Endothelial cell of umbilical vein (primary cell): ENCODE results near the gene TAX1BP3. TPM values are rescaled to one million over a fixed set of nuclear protein-coding genes. Genes with fewer than 3 reads are reported as not detected.

ENCODE experiments used
- BruUV-seq: library from RNA; stranded (reverse); fragments of 400-500 nt; replicated peaks from 2 replicates; lab custom pipeline; 2021; lab: Mats Ljungman, UMichigan
- CTCF ChIA-PET: fragments of 300-600, 350-600 bp; sonication (Branson Sonifier 250); formaldehyde crosslinking; loops from one replicate; lab custom pipeline; 2021; ENCODE audit warnings: antibody characterized with exemption, inconsistent platforms; lab: Charles Lee
- POLR2A ChIA-PET: fragments of 300-600, 350-600 bp; sonication (Branson Sonifier 250); formaldehyde crosslinking; loops from one replicate; lab custom pipeline; 2021; ENCODE audit warnings: antibody characterized with exemption, inconsistent platforms; lab: Charles Lee
- DNase-seq: peaks from one replicate; pipeline ENCODE4 v3.0.0-alpha.2; 2011; ENCODE audit warnings: low read depth, low spot score
- FAIRE-seq: peaks from 2 replicates; lab custom pipeline; 2011; peaks lifted over from hg19 to GRCh38; lab: Jason Lieb, UNC
- H2AFZ ChIP-seq: 2 replicates; pipeline ENCODE4 v1.6.0; 2012; ENCODE audit warnings: low read depth, low read length, control low read depth, inconsistent platforms
- H3K27ac ChIP-seq: 2 replicates; pipeline ENCODE4 v1.5.1; 2011; ENCODE audit warnings: low read depth, mild to moderate bottlenecking, control low read depth, low read length, moderate library complexity; ENCODE audit not compliant: insufficient read depth
- H3K27me3 ChIP-seq, 2 experiments: 2 replicates each; pipeline versions ENCODE4 v1.6.0 to v1.6.1; 2011; ENCODE audit warnings: low read length in 2 of 2, mixed read lengths in 1 of 2; ENCODE audit not compliant: control insufficient read depth in 2 of 2, insufficient read depth in 2 of 2
- H3K36me3 ChIP-seq, 2 experiments: 2 replicates in 1 of 2; 3 replicates in 1 of 2; pipeline ENCODE4 v1.5.1; 2011; ENCODE audit warnings: low read length in 2 of 2, mild to moderate bottlenecking in 1 of 2, moderate library complexity in 1 of 2; ENCODE audit not compliant: control insufficient read depth in 2 of 2, insufficient read depth in 2 of 2; ENCODE audit errors: extremely low read depth in 1 of 2
- H3K4me1 ChIP-seq: 3 replicates; pipeline ENCODE4 v1.5.1; 2011; ENCODE audit warnings: mild to moderate bottlenecking, low read length; ENCODE audit not compliant: control insufficient read depth, insufficient read depth; ENCODE audit errors: extremely low read depth
- H3K4me2 ChIP-seq: 2 replicates; pipeline ENCODE4 v1.6.1; 2011; ENCODE audit warnings: low read length, control low read depth, mixed read lengths; ENCODE audit not compliant: insufficient read depth
- H3K4me3 ChIP-seq, 3 experiments: fragments of 200-600 bp in 1 of 3; sonication (generic), shearing (Covaris generic) in 1 of 3; replicated peaks in 1 of 3; 2 replicates each; pipeline ENCODE4 v1.5.1; 2011 to 2016; ENCODE audit warnings: control low read depth in 3 of 3, low read length in 3 of 3, mild to moderate bottlenecking in 2 of 3, inconsistent platforms in 1 of 3, low read depth in 1 of 3, moderate library complexity in 1 of 3; ENCODE audit not compliant: insufficient read depth in 1 of 3
- H3K79me2 ChIP-seq: 2 replicates; pipeline ENCODE4 v1.6.0; 2012; ENCODE audit warnings: low read length, inconsistent platforms; ENCODE audit not compliant: control insufficient read depth, insufficient read depth
- H3K9ac ChIP-seq: replicated peaks from 2 replicates; pipeline ENCODE3; 2011; ENCODE audit warnings: low read length, control low read depth; ENCODE audit not compliant: insufficient read depth; ENCODE audit errors: extremely low read depth
- H3K9me1 ChIP-seq: replicated peaks from 3 replicates; pipeline ENCODE4 v1.6.0; 2011; ENCODE audit warnings: mild to moderate bottlenecking, low read length; ENCODE audit not compliant: control insufficient read depth, insufficient read depth; ENCODE audit errors: extremely low read depth
- H3K9me3 ChIP-seq: replicated peaks from 2 replicates; pipeline ENCODE4 v1.5.1; 2012; ENCODE audit warnings: low read length, inconsistent platforms; ENCODE audit not compliant: control insufficient read depth, insufficient read depth
- H4K20me1 ChIP-seq: replicated peaks from 2 replicates; pipeline ENCODE3; 2011; ENCODE audit warnings: mild to moderate bottlenecking, low read length; ENCODE audit not compliant: control insufficient read depth, insufficient read depth; ENCODE audit errors: extremely low read depth
- EZH2 ChIP-seq: IDR thresholded peaks from 2 replicates; pipeline ENCODE4 v1.6.1; 2012; ENCODE audit warnings: borderline replicate concordance, low read depth, mild to moderate bottlenecking, moderate library complexity, low read length, inconsistent platforms; ENCODE audit not compliant: severe bottlenecking
- FOS ChIP-seq: IDR thresholded peaks from 2 replicates; pipeline ENCODE4 v1.6.1; 2011; ENCODE audit warnings: mild to moderate bottlenecking, low read length, moderate library complexity, borderline replicate concordance; ENCODE audit not compliant: insufficient read depth
- JUN ChIP-seq: IDR thresholded peaks from 2 replicates; pipeline ENCODE4 v1.6.1; 2011; ENCODE audit warnings: borderline replicate concordance, low read depth; ENCODE audit not compliant: insufficient read length, insufficient read depth
- MYC ChIP-seq: IDR thresholded peaks from one replicate; pipeline ENCODE4 v1.6.1; 2011; ENCODE audit warnings: mild to moderate bottlenecking, low read depth, low read length
- POLR2A ChIP-seq: IDR thresholded peaks from 2 replicates; pipeline ENCODE4 v1.6.1; 2012; ENCODE audit warnings: low read depth, mild to moderate bottlenecking, control low read depth, low read length
- POLR2AphosphoS5 ChIP-seq: IDR thresholded peaks from 2 replicates; pipeline ENCODE4 v1.6.1; 2012; ENCODE audit warnings: low read depth, mild to moderate bottlenecking, control low read depth, low read length, moderate library complexity; ENCODE audit not compliant: insufficient read depth
- dilution Hi-C: fragments of 300-500 bp; cut with MboI; formaldehyde crosslinking; loops from one replicate; pipeline ENCODE4 v1.15.0; 2019; ENCODE audit warnings: low sequenced_read_pairs; ENCODE audit not compliant: extremely low pct_ligation_motif_present
- intact Hi-C: fragments of 100-400 bp; cut with micrococcal nuclease; formaldehyde crosslinking; loops from one replicate; pipeline ENCODE4 v1.10.0; 2022
- polyA plus RNA-seq, 4 experiments: library from polyadenylated mRNA; depleted of rRNA in 3 of 4; stranded (reverse) in 3 of 4; unstranded in 1 of 4; fragments of >200 nt; gene quantifications; 2 replicates each; pipeline versions ENCODE4 v1.2.1 to v1.2.3, GENCODE V29; 2011 to 2012; ENCODE audit warnings: missing spikeins in 1 of 4
- total RNA-seq: library from RNA; stranded (reverse); gene quantifications from 2 replicates; pipeline ENCODE4 v1.2.3, GENCODE V29; 2021
- TF ChIP-seq, protein P1 (sequence below), 2 donors: IDR thresholded peaks; 1 replicate in 1 of 2; 2 replicates in 1 of 2; pipeline ENCODE4 v1.5.1; 2011; ENCODE audit warnings: low read length in 2 of 2, mild to moderate bottlenecking in 2 of 2, moderate library complexity in 2 of 2, control low read depth in 1 of 2, inconsistent platforms in 1 of 2, low read depth in 1 of 2; ENCODE audit not compliant: insufficient read depth in 1 of 2; ENCODE audit errors: extremely low read depth in 1 of 2

TAX1BP3 gene
- total and polyA plus RNA-seq, 2 donors (not counting 3 experiments of a cell fraction or from before 2014, with no cell fraction given): 254 to 315 TPM

DNA sequence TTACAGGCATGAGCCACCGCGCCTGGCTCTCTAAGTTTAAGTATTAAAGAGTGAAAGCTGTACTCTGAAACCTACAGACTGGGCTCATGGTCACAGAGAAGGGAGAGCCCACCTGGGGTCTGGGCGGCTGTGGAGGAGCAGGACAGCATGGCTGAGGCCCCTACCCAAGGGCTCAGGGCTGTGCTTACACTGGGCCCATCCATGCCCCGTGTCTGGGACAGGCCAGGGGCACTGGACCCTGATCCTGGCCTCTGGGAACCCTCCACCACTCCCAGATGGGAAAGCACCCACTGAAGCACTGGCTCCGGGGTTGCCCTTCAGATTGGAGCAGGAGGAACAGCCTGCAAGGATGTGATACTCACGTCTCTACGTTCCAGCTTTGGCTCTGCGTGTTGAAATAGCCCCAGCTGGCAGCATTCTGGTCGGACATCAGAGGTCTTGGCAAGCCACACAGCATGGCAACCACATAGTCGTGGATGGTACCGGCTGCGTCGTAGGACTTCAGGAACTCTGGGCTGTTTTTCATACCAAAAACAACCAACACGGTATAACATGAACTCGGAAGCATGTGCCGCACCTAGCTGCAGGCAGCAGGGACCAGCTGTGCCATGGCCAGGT lies 45.3 kb downstream of the TAX1BP3 start:
- Histone ChIP-seq H3K36me3 (peaks cover 0 to 22% of the 10 kb centered on the region in 2 experiments), H3K4me3 (no peak overlapping the region), H3K79me2 (no peaks in the 10 kb centered on the region), H2AFZ (no peak overlapping the region), H3K4me2 (no peak overlapping the region), H3K9ac (no peak overlapping the region), H3K9me3 (no peaks in the 10 kb centered on the region), H3K4me1 (peaks cover 4% of the 10 kb centered on the region), H3K27ac (no peak overlapping the region), H4K20me1 (no peaks in the 10 kb centered on the region), H3K27me3 (no peaks in the 10 kb centered on the region), H3K9me1 (no peaks in the 10 kb centered on the region)
- dilution Hi-C loops: no loop called here
- intact Hi-C loops: no loop called here
- DNase-seq (no peak), FAIRE-seq (no peak)
- ChIA-PET POLR2A (no interaction called here), CTCF (no interaction called here)
- no TSS peak for BruUV-seq
- no peak for TF ChIP-seq POLR2A
- no peak for TF ChIP-seq POLR2AphosphoS5
- TF ChIP-seq EZH2: no peak
- TF ChIP-seq MYC: no peak
- TF ChIP-seq JUN: no peak
- no peak for TF ChIP-seq FOS
- TF ChIP-seq, protein P1, sequence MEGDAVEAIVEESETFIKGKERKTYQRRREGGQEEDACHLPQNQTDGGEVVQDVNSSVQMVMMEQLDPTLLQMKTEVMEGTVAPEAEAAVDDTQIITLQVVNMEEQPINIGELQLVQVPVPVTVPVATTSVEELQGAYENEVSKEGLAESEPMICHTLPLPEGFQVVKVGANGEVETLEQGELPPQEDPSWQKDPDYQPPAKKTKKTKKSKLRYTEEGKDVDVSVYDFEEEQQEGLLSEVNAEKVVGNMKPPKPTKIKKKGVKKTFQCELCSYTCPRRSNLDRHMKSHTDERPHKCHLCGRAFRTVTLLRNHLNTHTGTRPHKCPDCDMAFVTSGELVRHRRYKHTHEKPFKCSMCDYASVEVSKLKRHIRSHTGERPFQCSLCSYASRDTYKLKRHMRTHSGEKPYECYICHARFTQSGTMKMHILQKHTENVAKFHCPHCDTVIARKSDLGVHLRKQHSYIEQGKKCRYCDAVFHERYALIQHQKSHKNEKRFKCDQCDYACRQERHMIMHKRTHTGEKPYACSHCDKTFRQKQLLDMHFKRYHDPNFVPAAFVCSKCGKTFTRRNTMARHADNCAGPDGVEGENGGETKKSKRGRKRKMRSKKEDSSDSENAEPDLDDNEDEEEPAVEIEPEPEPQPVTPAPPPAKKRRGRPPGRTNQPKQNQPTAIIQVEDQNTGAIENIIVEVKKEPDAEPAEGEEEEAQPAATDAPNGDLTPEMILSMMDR (IDR thresholded peaks at IDR 0.05; ENCODE audit: extremely low read depth in 1 of 2, insufficient read depth in 1 of 2, low read depth in 1 of 2, low read length in 2 of 2): no peak
